Inferior parietal cortex (tissue), 1 donor: ENCODE measurements around the gene POPDC3.
"Not testable (repeated sequence)": the region's sequence is repeated elsewhere in the genome, so short reads cannot be mapped to it uniquely, and the experiment has no call there.

Experiments
- DNase-seq: peaks from one replicate; pipeline ENCODE4 v3.0.0-alpha.2; 2016; ENCODE audit errors: extremely low spot score

POPDC3 gene, protein sequence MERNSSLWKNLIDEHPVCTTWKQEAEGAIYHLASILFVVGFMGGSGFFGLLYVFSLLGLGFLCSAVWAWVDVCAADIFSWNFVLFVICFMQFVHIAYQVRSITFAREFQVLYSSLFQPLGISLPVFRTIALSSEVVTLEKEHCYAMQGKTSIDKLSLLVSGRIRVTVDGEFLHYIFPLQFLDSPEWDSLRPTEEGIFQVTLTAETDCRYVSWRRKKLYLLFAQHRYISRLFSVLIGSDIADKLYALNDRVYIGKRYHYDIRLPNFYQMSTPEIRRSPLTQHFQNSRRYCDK

DNA sequence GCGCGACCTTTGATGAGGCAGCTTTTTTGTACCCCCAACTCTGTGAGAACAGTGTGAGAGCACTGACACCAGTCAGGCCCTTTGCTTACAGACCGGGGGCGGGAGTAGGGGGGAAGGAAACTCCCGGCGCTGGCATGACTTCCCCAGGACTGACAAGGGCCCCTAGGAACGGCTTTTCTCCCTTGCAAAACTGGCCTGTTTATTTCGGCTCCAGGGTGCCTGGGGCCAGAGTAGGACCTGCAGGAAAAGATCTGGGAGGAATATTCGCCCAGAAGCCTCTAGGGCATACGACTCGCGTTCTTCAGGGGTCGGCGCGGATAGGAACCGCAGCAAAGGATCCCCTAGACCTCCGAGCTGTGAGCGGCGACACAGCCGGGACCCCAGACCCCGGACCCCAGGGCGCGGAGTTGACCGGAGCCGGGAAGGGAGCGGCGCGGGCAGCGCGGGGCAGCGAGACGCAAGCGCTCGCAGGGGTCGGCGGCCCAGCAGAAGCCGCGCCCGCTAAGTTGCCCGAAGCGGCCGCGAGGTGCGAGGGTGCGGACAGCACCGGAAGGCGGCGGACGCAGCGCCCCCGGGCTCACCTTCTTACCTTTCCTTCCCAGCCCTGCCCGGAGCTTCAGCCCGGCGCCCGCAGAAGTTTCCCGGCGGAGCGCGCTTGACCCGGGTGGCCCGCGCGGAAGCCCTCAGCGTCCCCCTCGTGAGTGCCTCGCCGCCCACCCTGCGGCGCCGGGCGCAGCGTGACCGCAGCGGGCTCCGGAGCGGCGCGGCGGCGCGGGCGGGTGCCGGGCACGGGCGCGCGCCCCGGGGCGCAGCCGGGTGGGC lies at the start of gene POPDC3:
TSS of gene POPDC3 (minus strand) at position 771 of the 822 bp plus-strand sequence. CDS start 18,105 bp downstream, outside the sequence.
- no peak for DNase-seq

DNA sequence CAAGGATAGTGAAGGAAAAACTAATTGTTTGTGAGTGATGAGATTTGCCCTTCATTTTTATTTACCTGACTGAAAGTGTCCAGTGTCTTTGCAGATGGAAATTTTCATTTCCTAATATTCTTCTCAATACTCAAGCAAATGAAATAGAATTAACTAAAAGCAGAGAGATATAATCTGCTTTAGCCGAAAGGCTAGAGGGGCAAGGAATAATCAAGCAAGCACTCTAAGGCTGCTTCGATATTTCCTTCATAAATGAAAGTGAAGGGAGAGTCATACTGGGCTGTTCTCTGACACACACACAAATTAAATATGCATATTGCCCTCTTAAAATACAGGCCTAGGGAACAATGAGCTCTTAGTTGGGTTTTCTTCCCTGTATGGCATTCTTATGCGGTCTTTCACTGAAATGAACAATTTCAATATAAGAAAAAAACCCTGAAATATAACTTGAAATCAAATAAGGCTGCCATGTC lies 47.5 kb upstream of the POPDC3 start:
- DNase-seq, result no peak

DNA sequence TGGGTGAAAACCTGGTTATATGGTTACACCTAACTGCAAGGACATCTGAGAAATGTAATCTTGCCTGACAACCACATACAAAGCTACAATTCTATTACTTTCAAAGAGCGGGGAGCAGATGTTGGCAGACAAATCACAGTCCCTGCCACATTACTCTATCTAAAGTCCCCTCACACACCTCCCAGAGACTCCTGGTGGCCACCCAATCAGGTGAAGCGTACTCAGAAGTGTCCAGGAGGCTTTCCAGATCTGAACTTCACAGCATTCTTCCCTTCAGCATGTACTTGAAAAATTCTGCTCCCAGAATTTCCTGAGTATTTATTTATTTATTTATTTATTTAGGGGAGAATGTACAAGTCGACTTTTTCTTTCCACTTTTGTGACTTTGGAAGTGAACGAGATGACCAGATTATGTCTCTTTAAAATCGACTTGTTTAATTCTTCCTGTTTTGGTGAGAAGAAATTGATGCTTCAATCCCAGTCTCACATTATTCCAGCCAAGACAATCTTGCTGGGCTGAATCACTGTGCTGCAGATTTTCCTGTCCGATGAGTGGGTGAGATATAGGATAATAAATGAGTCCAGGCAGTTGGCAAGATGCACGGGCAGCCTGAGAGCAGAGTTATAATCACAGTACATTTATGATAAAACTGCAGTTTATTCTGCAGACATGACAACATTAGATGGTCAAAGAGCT lies 46.9 kb upstream of the POPDC3 start:
- DNase-seq, result peak; percentile 25

DNA sequence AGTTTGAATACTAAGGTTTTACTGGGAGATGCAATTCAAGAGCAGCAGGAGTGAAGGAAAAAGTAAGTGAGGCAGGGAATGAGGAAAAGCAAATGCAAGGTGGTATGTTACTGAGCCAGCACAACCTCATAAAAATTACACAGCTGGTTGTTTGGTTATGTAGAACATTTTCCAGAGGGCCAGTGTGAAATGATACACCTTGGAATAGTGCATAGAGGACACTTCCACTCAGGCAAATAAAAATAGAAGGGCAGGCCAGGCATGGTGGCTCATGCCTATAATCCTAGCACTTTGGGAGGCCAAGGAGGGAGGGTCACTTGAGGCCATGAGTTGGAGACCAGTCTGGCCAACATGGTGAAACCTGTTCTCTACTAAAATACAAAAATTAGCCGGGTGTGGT lies 43.4 kb upstream of the POPDC3 start:
- DNase-seq, result no peak

DNA sequence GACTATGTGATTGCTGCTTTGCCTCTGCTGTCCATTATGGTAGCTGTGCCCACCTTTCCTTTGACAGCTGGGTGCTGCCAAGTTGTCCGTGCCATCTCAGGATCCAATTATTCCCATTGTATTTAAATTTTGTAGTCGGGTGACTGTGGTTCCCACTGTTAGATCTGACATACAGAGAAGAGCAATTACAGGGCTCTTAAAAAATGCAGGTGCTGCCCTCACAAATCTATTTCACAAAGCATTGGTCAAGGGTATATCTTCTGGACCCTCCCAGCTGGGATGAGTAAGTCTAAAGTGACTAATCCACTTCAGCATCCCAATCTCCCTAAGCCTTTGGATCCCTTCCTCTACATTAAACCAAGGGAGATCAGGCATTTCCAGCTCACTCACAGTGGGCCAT lies 41.4 kb upstream of the POPDC3 start:
- not testable (repeated sequence) for DNase-seq

DNA sequence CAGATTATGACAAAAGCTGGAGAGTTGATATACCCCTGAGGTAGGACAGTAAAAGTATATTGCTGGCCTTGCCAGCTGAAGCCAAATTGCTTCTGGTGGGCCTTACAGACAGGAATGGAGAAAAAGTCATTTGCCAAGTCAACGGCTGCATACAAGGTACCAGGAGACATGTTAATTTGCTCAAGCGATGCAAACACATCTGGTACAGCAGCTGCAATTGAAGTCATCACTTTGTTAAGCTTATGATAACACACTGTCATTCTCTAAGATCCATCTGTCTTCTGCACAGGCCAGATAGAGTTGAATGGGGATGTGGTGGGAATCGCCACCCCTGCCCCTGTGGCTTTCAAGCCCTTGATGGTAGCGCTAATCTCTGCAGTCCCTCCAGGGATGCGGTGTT lies 40.4 kb upstream of the POPDC3 start:
- no peak for DNase-seq

DNA sequence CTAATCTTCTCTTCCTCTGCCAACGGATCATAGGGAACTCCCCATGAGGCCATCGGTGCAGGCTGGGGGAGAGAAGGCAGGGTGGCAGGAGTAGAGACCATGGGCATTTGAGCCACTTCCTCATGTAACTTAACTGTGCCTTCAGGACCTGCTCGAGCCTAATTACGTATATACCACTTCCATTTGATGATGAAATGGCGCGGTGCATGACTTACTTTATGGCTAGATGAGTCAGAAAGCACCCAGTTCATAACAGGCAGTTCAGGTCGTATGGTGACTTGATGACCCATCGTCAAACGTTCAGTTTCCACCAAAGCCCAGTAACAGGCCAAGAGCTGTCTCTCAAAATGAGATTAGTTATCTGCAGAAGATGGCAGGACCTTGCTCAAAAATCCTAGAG lies 39.4 kb upstream of the POPDC3 start:
- DNase-seq, result not testable (repeated sequence)

DNA sequence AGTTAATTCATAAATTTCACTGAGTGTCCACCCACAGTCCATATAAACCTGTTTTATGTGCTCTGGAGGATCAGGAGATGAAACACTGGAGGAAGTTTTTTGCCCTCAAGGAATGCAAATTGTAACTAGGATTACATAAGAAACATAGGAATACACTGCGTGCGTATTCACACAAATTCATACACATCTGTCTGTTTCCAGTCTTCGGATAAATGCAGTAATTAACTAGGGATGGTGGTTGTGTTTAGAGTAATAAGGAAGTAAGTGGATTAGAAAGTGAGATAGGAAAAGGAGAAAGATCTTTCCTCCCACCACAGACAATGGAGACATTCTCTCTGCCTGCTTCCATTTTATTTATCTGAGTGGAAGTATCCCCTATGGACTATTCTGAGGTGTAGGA lies 35.7 kb upstream of the POPDC3 start:
- no peak for DNase-seq

DNA sequence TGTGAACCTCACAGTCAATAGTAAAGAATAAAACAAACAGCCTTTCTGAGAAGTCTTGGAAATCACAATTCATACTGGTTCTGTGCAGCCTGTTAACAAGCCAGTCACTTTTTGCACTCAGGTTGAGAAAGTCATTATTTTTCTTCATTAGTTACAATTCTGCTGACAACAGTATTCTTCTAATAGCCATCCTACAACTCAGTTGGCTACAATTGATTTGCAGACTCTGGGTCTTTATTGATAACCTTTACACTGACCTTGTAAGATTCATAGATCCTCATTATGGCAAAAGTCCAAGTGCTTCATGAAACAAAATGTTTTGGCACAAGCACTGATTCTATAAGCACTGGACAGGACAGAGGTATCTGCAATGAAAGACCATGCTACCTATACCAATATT lies 34.9 kb upstream of the POPDC3 start:
- no peak for DNase-seq

DNA sequence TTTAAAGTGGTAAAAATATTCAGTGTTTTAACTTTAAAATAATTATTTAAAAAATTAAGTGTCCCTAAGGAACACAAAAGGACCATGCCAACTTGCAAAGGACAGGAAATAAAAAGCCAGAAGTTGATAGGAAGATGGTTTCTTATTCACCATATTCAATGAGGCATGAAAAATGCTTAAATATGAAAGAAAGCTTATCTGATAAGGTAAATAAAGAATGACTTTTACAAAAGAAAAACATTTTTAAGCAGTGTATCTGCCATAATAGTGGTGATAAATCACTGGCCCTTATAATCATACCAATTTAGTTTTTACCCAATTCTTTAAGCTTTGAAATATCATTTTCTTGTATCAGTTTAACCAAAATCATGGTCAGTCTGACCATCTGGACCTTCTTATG lies 33.5 kb upstream of the POPDC3 start:
- no peak for DNase-seq

DNA sequence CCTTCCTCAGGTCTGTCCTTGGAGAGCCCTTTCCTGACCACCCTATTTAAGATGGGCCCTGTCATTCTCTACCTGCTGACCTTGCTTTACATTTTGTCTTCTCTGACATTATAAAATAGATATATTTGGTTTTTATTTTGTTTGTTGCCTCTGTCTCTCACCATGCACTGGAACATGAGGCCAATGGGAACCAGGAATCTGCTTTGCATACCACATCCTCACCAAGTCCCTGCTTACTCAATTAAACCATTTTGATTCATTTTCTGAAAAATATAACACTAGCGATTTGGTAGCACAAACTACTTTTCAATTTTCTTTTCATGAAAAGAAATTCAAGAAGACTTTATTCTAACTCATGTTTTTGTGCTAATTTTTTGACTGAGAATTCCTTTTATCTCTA lies 32.8 kb upstream of the POPDC3 start:
- DNase-seq, result no peak

DNA sequence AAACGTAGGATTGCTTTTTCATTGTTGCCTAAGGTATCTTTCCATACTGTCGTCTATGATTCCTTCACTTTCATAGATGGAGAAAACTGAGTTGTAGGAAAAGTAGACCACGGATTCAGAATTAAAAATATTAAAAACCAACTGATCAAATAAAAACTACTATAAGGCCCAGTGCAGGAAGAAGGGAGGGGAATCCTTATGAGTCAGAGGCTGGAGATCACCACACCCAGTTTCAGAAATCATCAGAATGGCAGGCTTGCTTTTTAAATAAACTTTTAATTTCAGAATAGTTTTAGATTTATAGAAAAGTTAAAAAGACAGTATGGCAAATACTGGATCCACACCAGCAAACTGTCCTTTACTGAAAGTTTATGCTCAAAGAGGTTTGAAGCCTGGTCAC lies 32.0 kb upstream of the POPDC3 start:
- no peak for DNase-seq

DNA sequence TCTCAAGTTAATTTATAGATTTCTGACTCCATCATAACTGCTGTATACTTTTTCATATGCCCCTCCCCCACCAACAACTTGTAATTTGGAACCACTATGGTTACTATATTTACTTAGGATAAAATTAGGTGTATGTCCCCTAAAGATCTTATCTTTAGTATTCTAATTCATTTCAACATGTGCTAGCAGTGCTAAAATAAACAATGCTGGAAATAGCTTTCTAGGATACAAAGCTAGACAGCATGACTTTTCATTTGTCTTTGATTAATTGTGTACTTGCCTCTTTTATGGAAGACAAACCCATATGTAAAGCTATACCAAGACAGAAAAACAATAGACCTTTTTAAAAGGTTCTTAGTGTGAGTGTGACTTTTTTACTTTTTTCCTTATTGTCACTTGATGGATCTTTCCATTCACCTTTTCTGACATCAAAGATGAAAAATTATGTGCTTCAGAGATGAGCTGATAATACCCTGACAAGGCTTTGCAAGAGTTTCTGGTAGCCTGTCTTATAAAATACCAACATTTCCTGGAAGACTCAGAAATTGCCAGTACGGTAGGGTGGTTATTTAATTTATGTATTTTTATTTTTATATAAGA lies 31.2 kb upstream of the POPDC3 start:
- no peak for DNase-seq

DNA sequence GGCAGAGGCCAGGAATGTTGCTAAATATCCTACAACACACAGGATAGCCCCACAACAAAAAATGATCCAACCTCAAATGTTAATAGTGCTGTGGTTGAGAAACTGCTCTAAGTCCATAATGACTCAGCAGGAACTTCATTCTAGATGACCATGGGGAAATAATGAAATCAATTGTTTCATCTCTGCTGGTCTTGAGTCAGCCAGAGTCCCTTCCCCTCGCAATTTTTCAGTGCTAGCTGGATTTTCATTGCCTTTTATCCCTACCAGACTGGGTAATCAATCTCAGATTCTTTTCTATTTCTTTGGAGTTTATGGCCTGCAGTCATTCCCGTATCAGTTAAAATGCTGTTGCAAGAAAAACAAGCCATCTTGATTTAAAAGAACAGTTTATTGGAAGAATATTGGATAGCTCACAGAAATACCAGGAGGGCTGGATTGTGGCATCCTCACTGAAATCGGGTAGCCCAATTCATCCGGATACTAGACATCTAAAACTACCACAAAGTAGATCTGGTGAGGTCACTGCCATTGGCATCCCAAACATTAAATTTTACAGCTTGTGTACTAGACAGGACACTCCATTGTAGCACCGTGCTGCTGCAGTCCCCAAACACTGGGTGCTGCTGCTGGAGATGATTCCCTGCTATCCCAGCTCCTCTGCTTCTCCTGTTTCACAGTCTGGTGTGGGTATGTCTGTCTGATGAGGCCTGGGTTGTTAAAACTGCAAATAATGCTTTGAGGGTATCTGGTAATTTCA lies 30.3 kb upstream of the POPDC3 start:
- no peak for DNase-seq

DNA sequence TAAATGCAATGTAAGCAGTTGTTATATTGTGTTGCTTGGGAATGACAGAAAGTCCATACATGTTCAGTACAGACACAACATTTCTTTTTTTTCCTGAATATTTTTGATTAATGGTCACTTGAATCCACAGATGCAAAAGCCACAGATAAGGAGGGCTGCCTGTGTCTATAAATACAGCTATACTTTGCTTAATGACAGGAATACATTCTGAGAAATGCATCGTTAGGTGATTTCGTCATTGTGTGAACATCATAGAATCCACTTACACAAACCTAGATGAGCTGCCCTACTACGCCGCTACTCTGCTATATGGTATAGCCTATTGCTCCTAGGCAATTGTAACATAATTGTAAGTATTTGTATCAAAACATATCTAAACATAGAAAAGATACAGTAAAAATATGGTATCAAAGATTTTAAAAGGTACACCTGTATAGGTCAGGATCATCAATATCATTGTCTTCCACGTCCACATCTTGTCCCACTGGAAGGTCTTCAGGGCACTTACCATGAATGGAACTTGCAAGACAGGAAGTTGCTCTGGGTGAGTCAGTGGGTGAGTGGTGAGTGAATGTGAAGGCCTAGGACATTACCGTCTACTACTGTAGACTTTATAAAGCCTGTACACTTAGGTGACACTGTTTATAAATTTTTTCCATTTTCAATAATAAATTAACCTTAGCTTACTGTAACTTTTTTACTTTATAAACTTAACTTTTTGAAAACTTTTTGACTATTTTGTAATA lies 27.9 kb upstream of the POPDC3 start:
- DNase-seq, result no peak

DNA sequence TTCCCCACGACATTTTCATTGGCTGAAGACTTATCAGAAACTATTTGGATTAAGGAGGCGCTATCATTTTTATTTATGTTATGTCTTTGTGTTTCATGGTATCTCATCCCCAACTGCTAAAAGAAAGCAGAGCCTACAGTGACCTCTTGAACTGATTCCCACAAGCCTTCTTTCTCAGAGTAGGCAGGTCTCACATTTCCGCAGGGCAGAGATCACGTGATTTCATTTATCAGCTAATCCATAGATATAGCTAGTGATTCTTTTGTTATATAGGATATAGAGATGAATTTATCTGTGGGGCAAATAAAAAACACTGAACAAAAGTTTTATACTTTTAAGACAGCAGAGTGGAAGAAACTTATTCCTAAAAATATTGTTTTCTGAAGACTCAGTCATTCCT lies 25.0 kb upstream of the POPDC3 start:
- no peak for DNase-seq

DNA sequence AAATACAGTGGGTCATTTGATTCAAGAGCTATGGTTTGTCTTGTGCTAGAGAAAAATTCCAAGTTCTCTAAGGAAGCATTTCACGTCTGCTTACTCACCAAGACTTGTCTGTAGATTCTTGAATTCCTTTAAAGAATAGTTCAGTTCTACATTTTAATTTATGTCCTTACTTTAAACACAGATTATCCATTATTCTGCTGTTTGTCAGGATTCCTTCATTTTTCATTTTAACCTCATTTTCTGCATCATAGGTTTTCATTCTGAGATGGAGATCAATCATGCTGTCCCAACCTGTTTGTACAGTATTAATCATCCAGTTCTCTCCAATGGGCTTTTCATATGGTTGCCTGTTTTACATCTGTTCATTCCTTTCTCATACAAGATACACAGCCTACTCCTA lies 24.5 kb upstream of the POPDC3 start:
- no peak for DNase-seq

DNA sequence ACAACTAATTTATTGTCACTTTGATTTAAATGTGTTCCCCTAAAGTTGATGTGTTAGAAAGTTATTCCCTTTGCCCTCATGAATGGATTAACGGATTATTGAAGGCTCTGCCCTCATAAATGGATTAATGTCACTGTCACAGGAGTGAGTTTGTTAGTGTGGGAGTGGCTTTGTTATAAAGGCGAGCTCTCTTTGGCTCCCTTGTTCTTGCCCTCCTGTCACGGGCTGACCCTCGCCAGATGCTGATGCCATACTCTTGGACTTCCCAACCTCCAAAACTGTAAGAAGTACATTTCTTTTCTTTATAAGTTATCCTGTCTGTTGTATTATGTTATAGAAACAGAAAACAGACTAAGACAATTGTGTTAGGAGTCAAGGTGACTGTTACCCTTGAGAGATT lies 22.7 kb upstream of the POPDC3 start:
- no peak for DNase-seq

DNA sequence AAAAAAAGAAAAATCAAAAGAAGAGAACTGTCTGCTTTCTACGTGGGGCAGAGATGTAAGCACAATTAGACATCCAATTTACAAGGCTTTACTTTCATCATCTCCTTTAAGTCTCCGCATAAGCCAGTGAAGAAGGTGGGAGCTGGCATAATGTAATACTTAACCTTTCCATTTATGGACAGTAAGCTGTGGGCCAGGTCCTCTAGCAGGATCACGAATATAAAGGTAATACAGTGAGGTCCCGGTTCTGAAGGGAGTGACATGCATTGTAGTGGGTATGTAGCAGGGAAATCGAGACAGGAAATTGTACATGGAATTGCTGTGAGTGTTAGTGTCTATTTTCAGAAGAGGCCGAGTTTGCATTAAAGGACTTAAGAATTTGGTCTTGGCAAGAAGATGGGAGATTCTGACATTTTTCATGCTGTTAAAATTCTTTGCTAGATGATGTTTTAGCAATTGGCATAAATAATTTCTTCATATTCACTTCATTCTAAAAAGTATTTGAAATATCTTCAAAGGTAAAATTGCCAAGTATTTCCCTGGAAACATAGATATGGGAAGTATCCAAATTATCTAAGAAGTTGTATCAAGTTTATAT lies 20.4 kb upstream of the POPDC3 start:
- no peak for DNase-seq

DNA sequence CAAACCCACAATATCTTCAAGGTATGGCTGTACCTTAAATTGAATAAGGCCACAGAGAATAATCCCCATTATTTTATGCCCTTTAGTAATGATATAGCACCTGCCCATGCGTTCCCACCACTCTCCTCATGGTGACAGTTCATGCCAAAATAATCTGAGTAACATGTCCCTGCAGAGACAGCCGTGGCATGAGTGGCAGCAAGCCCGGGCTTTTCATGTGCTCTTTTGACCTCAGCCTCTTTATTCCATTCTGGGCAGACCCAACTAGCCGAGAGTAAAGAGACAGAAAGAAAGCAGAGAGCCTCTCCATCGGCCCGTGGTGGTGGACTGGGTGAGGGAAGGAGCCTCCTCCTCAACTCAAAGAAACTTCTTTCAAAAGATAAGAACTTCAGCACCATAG lies 19.9 kb upstream of the POPDC3 start:
- no peak for DNase-seq
